ENCODE data around the gene TLCD5.

The TLCD5 gene

DNA sequence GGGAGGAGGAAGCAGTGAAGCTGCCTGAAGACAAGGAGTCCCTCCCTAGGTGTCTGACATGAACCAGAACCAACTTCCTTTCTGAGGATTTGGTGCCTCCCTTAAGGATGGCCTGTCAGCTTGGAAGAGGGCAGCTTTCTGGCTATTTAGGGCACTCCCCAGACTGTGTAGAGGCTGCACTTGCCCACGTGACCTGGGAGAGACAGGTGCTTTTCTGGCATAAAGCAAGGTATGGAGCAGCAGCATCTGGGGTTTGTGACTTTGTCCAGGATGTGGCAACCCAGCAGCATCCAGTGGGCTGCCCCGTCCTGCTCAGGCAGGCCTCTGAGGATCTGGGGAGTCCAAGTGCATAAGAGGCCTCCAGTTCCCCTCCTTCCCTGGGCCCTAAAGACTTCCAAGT is 42.0 kb upstream of the TLCD5 start:
- ChIA-PET CTCF (no interaction called here), POLR2A (no interaction called here)

DNA sequence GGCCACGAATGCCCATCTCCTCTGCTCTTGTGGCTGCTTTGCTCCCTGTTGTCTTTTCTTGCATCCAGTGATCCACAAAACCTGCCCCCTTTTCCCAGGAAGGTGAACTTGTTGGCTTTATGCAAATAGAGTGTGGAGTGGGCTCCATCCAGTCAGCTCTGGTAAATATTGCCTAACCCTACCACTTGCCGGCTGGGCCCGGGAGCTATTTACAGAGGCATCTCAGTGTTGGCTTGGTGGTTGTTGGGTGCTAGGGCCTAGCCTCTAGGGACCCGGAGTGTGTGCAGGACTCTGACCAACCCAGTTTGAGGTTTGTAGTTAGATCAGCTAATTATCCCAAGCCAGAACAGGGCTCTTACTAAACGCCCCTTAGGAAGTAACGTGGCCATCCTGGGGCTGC is 40.8 kb upstream of the TLCD5 start:
- ChIA-PET POLR2A (no interaction called here), CTCF (interaction anchor here (0.7 to 1.3 kb wide), 2 partner anchors 15 to 18 kb away, joined by 3 to 4 read pairs; no protein-coding TSS in a partner anchor)
- no peak for TF ChIP-seq ZFHX2 (tag by site-specific recombination; conservative IDR thresholded peaks at IDR 0.05)
- no peak for TF ChIP-seq ZNF701 (tag by site-specific recombination; IDR thresholded peaks at IDR 0.05)
- TF ChIP-seq ZFP3 (tag by site-specific recombination; IDR thresholded peaks at IDR 0.05; ENCODE audit: low read depth), result no peak
- TF ChIP-seq HOXA7 (CRISPR knock-in tag; IDR thresholded peaks at IDR 0.05; ENCODE audit: borderline replicate concordance), result no peak
- TF ChIP-seq ZNF350 (tag by site-specific recombination; IDR thresholded peaks at IDR 0.05), result no peak
- no peak for TF ChIP-seq ZNF571 (tag by site-specific recombination; IDR thresholded peaks at IDR 0.05)
- Histone ChIP-seq H3K4me1 (ENCODE audit: control insufficient read depth, insufficient read depth, low read length) (no peaks in the 10 kb centered on the region), H3K27ac (ENCODE audit: extremely low read depth, low read depth, low read length) (no peak overlapping the region), H3K4me3 (ENCODE audit: low read depth, low read length) (no peak overlapping the region), H3K9me3 (ENCODE audit: control insufficient read depth, insufficient read depth, low read depth, low read length) (no peaks in the 10 kb centered on the region), H3K36me3 (ENCODE audit: control insufficient read depth in 2 of 2, insufficient read depth in 1 of 2, low read length in 2 of 2) (no peaks in the 10 kb centered on the region)

More for the DNA sequence above, 42.0 kb upstream of the TLCD5 start:
- Histone ChIP-seq H3K9me3 (ENCODE audit: control insufficient read depth, insufficient read depth, low read depth, low read length) (no peaks in the 10 kb centered on the region), H3K4me3 (ENCODE audit: low read depth, low read length) (no peak overlapping the region), H3K27ac (ENCODE audit: extremely low read depth, low read depth, low read length) (no peak overlapping the region), H3K4me1 (ENCODE audit: control insufficient read depth, insufficient read depth, low read length) (no peaks in the 10 kb centered on the region), H3K36me3 (ENCODE audit: control insufficient read depth in 2 of 2, insufficient read depth in 1 of 2, low read length in 2 of 2) (no peaks in the 10 kb centered on the region)
- TF ChIP-seq, protein P1, sequence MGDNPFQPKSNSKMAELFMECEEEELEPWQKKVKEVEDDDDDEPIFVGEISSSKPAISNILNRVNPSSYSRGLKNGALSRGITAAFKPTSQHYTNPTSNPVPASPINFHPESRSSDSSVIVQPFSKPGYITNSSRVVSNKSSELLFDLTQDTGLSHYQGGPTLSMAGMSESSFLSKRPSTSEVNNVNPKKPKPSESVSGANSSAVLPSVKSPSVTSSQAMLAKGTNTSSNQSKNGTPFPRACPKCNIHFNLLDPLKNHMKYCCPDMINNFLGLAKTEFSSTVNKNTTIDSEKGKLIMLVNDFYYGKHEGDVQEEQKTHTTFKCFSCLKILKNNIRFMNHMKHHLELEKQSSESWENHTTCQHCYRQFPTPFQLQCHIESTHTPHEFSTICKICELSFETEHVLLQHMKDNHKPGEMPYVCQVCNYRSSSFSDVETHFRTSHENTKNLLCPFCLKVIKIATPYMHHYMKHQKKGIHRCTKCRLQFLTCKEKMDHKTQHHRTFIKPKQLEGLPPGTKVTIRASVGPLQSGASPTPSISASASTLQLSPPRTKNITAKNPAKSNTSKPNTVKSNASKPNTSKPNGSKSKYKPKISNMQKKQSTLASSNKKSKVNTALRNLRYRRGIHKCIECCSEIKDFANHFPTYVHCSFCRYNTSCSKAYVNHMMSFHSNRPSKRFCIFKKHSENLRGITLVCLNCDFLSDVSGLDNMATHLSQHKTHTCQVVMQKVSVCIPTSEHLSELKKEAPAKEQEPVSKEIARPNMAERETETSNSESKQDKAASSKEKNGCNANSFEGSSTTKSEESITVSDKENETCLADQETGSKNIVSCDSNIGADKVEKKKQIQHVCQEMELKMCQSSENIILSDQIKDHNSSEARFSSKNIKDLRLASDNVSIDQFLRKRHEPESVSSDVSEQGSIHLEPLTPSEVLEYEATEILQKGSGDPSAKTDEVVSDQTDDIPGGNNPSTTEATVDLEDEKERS (tag by site-specific recombination; IDR thresholded peaks at IDR 0.05), result no peak
- TF ChIP-seq, protein P2, sequence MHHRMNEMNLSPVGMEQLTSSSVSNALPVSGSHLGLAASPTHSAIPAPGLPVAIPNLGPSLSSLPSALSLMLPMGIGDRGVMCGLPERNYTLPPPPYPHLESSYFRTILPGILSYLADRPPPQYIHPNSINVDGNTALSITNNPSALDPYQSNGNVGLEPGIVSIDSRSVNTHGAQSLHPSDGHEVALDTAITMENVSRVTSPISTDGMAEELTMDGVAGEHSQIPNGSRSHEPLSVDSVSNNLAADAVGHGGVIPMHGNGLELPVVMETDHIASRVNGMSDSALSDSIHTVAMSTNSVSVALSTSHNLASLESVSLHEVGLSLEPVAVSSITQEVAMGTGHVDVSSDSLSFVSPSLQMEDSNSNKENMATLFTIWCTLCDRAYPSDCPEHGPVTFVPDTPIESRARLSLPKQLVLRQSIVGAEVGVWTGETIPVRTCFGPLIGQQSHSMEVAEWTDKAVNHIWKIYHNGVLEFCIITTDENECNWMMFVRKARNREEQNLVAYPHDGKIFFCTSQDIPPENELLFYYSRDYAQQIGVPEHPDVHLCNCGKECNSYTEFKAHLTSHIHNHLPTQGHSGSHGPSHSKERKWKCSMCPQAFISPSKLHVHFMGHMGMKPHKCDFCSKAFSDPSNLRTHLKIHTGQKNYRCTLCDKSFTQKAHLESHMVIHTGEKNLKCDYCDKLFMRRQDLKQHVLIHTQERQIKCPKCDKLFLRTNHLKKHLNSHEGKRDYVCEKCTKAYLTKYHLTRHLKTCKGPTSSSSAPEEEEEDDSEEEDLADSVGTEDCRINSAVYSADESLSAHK (tag by site-specific recombination; IDR thresholded peaks at IDR 0.05), result no peak
- TF ChIP-seq ZXDB (tag by site-specific recombination; IDR thresholded peaks at IDR 0.05) (no peak), ZNF114 (tag by site-specific recombination; IDR thresholded peaks at IDR 0.05) (no peak), ZNF2 (tag by site-specific recombination; IDR thresholded peaks at IDR 0.05) (no peak), ZNF626 (tag by site-specific recombination; IDR thresholded peaks at IDR 0.05) (no peak), ZBTB7A (tag by site-specific recombination; IDR thresholded peaks at IDR 0.05; ENCODE audit: low read depth) (no peak), KLF1 (tag by site-specific recombination; IDR thresholded peaks at IDR 0.05) (no peak), ZNF146 (tag by site-specific recombination; IDR thresholded peaks at IDR 0.05) (no peak), ZNF776 (tag by site-specific recombination; IDR thresholded peaks at IDR 0.05; ENCODE audit: borderline replicate concordance) (no peak)
- TF ChIP-seq, protein P3, sequence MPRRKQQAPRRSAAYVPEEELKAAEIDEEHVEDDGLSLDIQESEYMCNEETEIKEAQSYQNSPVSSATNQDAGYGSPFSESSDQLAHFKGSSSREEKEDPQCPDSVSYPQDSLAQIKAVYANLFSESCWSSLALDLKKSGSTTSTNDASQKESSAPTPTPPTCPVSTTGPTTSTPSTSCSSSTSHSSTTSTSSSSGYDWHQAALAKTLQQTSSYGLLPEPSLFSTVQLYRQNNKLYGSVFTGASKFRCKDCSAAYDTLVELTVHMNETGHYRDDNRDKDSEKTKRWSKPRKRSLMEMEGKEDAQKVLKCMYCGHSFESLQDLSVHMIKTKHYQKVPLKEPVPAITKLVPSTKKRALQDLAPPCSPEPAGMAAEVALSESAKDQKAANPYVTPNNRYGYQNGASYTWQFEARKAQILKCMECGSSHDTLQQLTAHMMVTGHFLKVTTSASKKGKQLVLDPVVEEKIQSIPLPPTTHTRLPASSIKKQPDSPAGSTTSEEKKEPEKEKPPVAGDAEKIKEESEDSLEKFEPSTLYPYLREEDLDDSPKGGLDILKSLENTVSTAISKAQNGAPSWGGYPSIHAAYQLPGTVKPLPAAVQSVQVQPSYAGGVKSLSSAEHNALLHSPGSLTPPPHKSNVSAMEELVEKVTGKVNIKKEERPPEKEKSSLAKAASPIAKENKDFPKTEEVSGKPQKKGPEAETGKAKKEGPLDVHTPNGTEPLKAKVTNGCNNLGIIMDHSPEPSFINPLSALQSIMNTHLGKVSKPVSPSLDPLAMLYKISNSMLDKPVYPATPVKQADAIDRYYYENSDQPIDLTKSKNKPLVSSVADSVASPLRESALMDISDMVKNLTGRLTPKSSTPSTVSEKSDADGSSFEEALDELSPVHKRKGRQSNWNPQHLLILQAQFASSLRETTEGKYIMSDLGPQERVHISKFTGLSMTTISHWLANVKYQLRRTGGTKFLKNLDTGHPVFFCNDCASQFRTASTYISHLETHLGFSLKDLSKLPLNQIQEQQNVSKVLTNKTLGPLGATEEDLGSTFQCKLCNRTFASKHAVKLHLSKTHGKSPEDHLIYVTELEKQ (tag by site-specific recombination; IDR thresholded peaks at IDR 0.05; ENCODE audit: borderline replicate concordance), result no peak

Measured in HEK293 (cell line).